Activated CD8-positive, alpha-beta memory T cell treated with anti-CD3 and anti-CD28 coated beads, Interleukin-2, amount 50 U/mL, for 4 hours (primary cell): ENCODE data around the gene GRWD1.

Experiments used
- DNase-seq: peaks from one replicate; pipeline ENCODE4 v3.0.0-alpha.2; 2020

The GRWD1 gene

GRCh38 chr19:48445606-48446481 lies at the start of gene GRWD1:
Gene GRWD1, plus strand, starts transcription at chr19:48445983. Its CDS starts 23 bp downstream, at chr19:48446006.
- DNase-seq: peak; percentile 91

- DNase-seq: no peak
Observed at GRCh38 chr19:48396016-48396823, 49.6 kb upstream of the GRWD1 start.

- no peak for DNase-seq
Observed at GRCh38 chr19:48396824-48397176, 49.0 kb upstream of the GRWD1 start.

- no peak for DNase-seq
Observed at GRCh38 chr19:48397263-48398101, 48.3 kb upstream of the GRWD1 start.

GRCh38 chr19:48398102-48398374 lies 47.7 kb upstream of the GRWD1 start:
- no peak for DNase-seq

GRCh38 chr19:48398375-48399235 lies 47.2 kb upstream of the GRWD1 start:
- DNase-seq: peak; percentile 75

GRCh38 chr19:48400018-48400742 lies 45.6 kb upstream of the GRWD1 start:
- peak; percentile 28 for DNase-seq

- DNase-seq: no peak
Observed at GRCh38 chr19:48401287-48401686, 44.5 kb upstream of the GRWD1 start.

- peak; percentile 49 for DNase-seq
Observed at GRCh38 chr19:48403606-48404005, 42.2 kb upstream of the GRWD1 start.

- DNase-seq: no peak
Observed at GRCh38 chr19:48405010-48405659, 40.6 kb upstream of the GRWD1 start.

- DNase-seq: no peak
Observed at GRCh38 chr19:48405850-48406249, 39.9 kb upstream of the GRWD1 start.

- no peak for DNase-seq
Observed at GRCh38 chr19:48413879-48414587, 31.8 kb upstream of the GRWD1 start.

- DNase-seq: peak; percentile 59
Observed at GRCh38 chr19:48415395-48415794, 30.4 kb upstream of the GRWD1 start.

- no peak for DNase-seq
Observed at GRCh38 chr19:48415806-48416221, 30.0 kb upstream of the GRWD1 start.

GRCh38 chr19:48417421-48417820 lies 28.4 kb upstream of the GRWD1 start:
- DNase-seq: no peak

GRCh38 chr19:48418317-48419064 lies 27.3 kb upstream of the GRWD1 start:
- DNase-seq: no peak

- DNase-seq: peak; percentile 76
Observed at GRCh38 chr19:48419158-48419920, 26.4 kb upstream of the GRWD1 start.

GRCh38 chr19:48421548-48421947 lies 24.2 kb upstream of the GRWD1 start:
- DNase-seq: no peak

GRCh38 chr19:48424694-48425219 lies 21.0 kb upstream of the GRWD1 start:
- no peak for DNase-seq
